Left renal pelvis (tissue), 4 donors: Measurements from ENCODE around the gene FSIP1. TPM values are rescaled to one million over a fixed set of nuclear protein-coding genes. Genes with fewer than 3 reads are reported as not detected.
A peak's percentile ranks its signal among the peaks of the same experiment; 100 is the strongest.

ENCODE experiments used
- DNase-seq, 4 donors: peaks; one replicate each; pipeline ENCODE4 v3.0.0-alpha.2; 2013; ENCODE audit warnings: low read depth in 4 of 4, low spot score in 3 of 4
- polyA plus RNA-seq, 4 donors: library from polyadenylated mRNA; unstranded; fragments of 120-200 nt; gene quantifications; one replicate each; pipeline ENCODE4 v1.2.1, GENCODE V29; 2013; ENCODE audit not compliant: insufficient read length in 4 of 4

The FSIP1 gene
- polyA plus RNA-seq, 4 donors, result 0.26 to 4.0 (median 1.8) TPM

- DNase-seq, result no peak
These were observed 60.7 kb downstream of the FSIP1 start for GRCh38 chr15:39721893-39722292.

- DNase-seq, result no peak
These were observed 61.7 kb downstream of the FSIP1 start for GRCh38 chr15:39720621-39721611.

GRCh38 chr15:39720081-39720480, 62.6 kb downstream of the FSIP1 start:
- DNase-seq, result no peak

GRCh38 chr15:39719109-39719508, 63.5 kb downstream of the FSIP1 start:
- DNase-seq, result no peak

- no peak for DNase-seq
These were observed 65.5 kb downstream of the FSIP1 start for GRCh38 chr15:39717134-39717533.

- no peak for DNase-seq
These were observed 68.4 kb downstream of the FSIP1 start for GRCh38 chr15:39714251-39714650.

- DNase-seq, result no peak
These were observed 68.8 kb downstream of the FSIP1 start for GRCh38 chr15:39713846-39714245.

GRCh38 chr15:39710681-39711080, 72.0 kb downstream of the FSIP1 start:
- no peak for DNase-seq

- no peak for DNase-seq
These were observed 72.7 kb downstream of the FSIP1 start for GRCh38 chr15:39709941-39710340.

- no peak for DNase-seq
These were observed 76.4 kb downstream of the FSIP1 start for GRCh38 chr15:39706206-39706605.

- no peak for DNase-seq
These were observed 78.0 kb downstream of the FSIP1 start for GRCh38 chr15:39704689-39705088.

GRCh38 chr15:39704235-39704634, 78.4 kb downstream of the FSIP1 start:
- no peak for DNase-seq

GRCh38 chr15:39701988-39702387, 80.7 kb downstream of the FSIP1 start:
- DNase-seq, result no peak

GRCh38 chr15:39700375-39700700, 82.3 kb downstream of the FSIP1 start:
- DNase-seq, result no peak

GRCh38 chr15:39699516-39700374, 82.9 kb downstream of the FSIP1 start:
- no peak for DNase-seq

- DNase-seq, result no peak
These were observed 83.9 kb downstream of the FSIP1 start for GRCh38 chr15:39698444-39699390.

GRCh38 chr15:39697509-39697908, 85.1 kb downstream of the FSIP1 start:
- no peak for DNase-seq

GRCh38 chr15:39695793-39696192, 86.8 kb downstream of the FSIP1 start:
- DNase-seq, result no peak

GRCh38 chr15:39692356-39693327, 90.0 kb downstream of the FSIP1 start:
- DNase-seq, result peak; percentile 22 to 42 (median 32)
